ENCODE results near the gene TBX19. TPM values are rescaled to one million over a fixed set of nuclear protein-coding genes. Genes with fewer than 3 reads are reported as not detected.

Gene TBX19
- total and polyA plus RNA-seq, 10 of the 15 experiments (the other 5 are each of a cell fraction or from before 2014, with no cell fraction given): 0.13 to 6.9 (median 1.2) TPM

DNA sequence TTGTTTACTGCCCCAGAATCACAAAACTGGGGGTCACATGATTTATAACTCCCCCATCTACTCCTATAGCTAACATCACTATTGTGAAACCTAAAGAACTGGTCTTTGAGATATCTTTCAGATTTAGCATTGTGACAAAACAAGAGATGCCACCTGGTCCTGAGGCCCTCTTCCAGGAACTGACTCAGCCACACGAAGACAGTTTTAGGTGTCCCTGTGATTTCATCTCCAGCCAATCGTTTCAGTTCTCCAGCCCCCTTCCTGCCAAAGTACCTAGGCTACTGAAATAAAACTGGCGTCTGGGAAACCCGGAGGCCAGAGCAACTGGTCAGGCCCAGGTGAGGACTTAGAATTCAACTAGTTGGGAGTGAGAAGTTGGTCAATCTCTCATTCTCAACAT is 36.6 kb downstream of the TBX19 start (continued):
- no peak for TF ChIP-seq ZBTB40 (IDR thresholded peaks at IDR 0.05; ENCODE audit: borderline replicate concordance)

GRCh38 chr1:168319691-168320090 is 39.0 kb downstream of the TBX19 start:
- no peak for FAIRE-seq
- WGBS (ENCODE audit: insufficient coverage, insufficient replicate concordance, low lambda C conversion rate, missing lambda C conversion rate): 85% methylated on average over 8 of the region's 8 CpGs

More at GRCh38 chr1:168319691-168320090, 39.0 kb downstream of the TBX19 start:
- CTCF ChIA-PET: interaction anchor here (1.3 kb wide), 1 partner anchor 23 kb away, joined by 4 read pairs; no protein-coding TSS in a partner anchor
- Histone ChIP-seq H3K36me3 (ENCODE audit: control insufficient read depth in 2 of 2, insufficient read depth in 2 of 2, low read length in 1 of 2) (no peaks in the 10 kb centered on the region), H3K27me3 (replicated peaks in 1 of 2; ENCODE audit: control insufficient read depth in 2 of 2, insufficient read depth in 2 of 2, low read length in 1 of 2) (no peaks in the 10 kb centered on the region), H3K79me2 (ENCODE audit: control insufficient read depth, insufficient read depth, low read length) (no peaks in the 10 kb centered on the region), H2AFZ (ENCODE audit: control insufficient read depth, low read depth, low read length) (no peak overlapping the region), H3K27ac (ENCODE audit: control insufficient read depth, insufficient read depth) (no peak overlapping the region), H3K4me1 (ENCODE audit: control insufficient read depth, insufficient read depth, low read length) (no peaks in the 10 kb centered on the region), H3K9me3 (replicated peaks; ENCODE audit: control insufficient read depth, insufficient read depth, low read length) (no peaks in the 10 kb centered on the region), H3K4me2 (ENCODE audit: control insufficient read depth, insufficient read depth) (no peak overlapping the region), H3K4me3 (no peak overlapping the region), H4K20me1 (ENCODE audit: control insufficient read depth, insufficient read depth) (no peaks in the 10 kb centered on the region), H3K9ac (ENCODE audit: control insufficient read depth, insufficient read depth, low read length) (no peak overlapping the region)
- SMC1A ChIA-PET (ENCODE audit: uncharacterized antibody, unreplicated experiment): interaction anchor here (1.0 kb wide), 1 partner anchor 10 kb away, joined by 3 read pairs; no protein-coding TSS in a partner anchor
- no TSS peak for BruUV-seq (replicated peaks)
- intact Hi-C loops (cut with micrococcal nuclease; ENCODE audit: unreplicated experiment): loop anchor here (10.0 kb wide), 1 partner anchor 235 kb away; no protein-coding TSS in a partner anchor
- POLR2A ChIA-PET: no interaction called here
- in situ Hi-C loops (cut with MboI): no loop called here
- RAD21 ChIA-PET (ENCODE audit: unreplicated experiment): no interaction called here
- ATAC-seq (no peak), DNase-seq (ENCODE audit: low read depth, low spot score) (no peak)
- TF ChIP-seq POU2F2 (IDR thresholded peaks at IDR 0.05; ENCODE audit: borderline replicate concordance, low read depth, low read length) (no peak), SREBF2 (IDR thresholded peaks at IDR 0.05; ENCODE audit: low read length) (no peak), RAD51 (IDR thresholded peaks at IDR 0.05) (no peak), BCL11A (IDR thresholded peaks at IDR 0.05; ENCODE audit: low read depth, low read length) (no peak), ZNF207 (IDR thresholded peaks at IDR 0.05; ENCODE audit: borderline replicate concordance) (no peak), GATAD2B (conservative IDR thresholded peaks at IDR 0.05; ENCODE audit: low read depth) (no peak), POLR2AphosphoS5 (IDR thresholded peaks at IDR 0.05; ENCODE audit: low read length) (no peak), NFYA (IDR thresholded peaks at IDR 0.05; ENCODE audit: borderline replicate concordance, low read depth, low read length) (no peak), NR2C2 (IDR thresholded peaks at IDR 0.05; ENCODE audit: borderline replicate concordance, control insufficient read depth, insufficient read length, low read depth) (no peak)
- TF ChIP-seq, protein P1, sequence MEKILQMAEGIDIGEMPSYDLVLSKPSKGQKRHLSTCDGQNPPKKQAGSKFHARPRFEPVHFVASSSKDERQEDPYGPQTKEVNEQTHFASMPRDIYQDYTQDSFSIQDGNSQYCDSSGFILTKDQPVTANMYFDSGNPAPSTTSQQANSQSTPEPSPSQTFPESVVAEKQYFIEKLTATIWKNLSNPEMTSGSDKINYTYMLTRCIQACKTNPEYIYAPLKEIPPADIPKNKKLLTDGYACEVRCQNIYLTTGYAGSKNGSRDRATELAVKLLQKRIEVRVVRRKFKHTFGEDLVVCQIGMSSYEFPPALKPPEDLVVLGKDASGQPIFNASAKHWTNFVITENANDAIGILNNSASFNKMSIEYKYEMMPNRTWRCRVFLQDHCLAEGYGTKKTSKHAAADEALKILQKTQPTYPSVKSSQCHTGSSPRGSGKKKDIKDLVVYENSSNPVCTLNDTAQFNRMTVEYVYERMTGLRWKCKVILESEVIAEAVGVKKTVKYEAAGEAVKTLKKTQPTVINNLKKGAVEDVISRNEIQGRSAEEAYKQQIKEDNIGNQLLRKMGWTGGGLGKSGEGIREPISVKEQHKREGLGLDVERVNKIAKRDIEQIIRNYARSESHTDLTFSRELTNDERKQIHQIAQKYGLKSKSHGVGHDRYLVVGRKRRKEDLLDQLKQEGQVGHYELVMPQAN (conservative IDR thresholded peaks at IDR 0.05): no peak
- TF ChIP-seq, protein P2, sequence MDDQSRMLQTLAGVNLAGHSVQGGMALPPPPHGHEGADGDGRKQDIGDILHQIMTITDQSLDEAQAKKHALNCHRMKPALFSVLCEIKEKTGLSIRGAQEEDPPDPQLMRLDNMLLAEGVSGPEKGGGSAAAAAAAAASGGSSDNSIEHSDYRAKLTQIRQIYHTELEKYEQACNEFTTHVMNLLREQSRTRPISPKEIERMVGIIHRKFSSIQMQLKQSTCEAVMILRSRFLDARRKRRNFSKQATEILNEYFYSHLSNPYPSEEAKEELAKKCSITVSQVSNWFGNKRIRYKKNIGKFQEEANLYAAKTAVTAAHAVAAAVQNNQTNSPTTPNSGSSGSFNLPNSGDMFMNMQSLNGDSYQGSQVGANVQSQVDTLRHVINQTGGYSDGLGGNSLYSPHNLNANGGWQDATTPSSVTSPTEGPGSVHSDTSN (IDR thresholded peaks at IDR 0.05; ENCODE audit: insufficient replicate concordance, low read depth, low read length): no peak
